SK-N-SH (cell line): Measurements from ENCODE around the gene TGOLN2. TPM values are rescaled to one million over a fixed set of nuclear protein-coding genes. Genes with fewer than 3 reads are reported as not detected.

Source experiments
- CTCF ChIA-PET: fragments of 300-600, 350-600 bp; formaldehyde crosslinking; extraction: SDS; loops from one replicate; lab custom pipeline; 2021; lab: Yijun Ruan, JAX
- POLR2A ChIA-PET: fragments of 350-600 bp; sonication (Branson Sonifier 250); formaldehyde crosslinking; extraction: SDS; loops from one replicate; lab custom pipeline; 2020; ENCODE audit warnings: antibody characterized with exemption, inconsistent platforms; lab: Yijun Ruan, JAX
- DNase-seq: peaks from one replicate; pipeline ENCODE4 v3.0.0; 2012
- H2AFZ ChIP-seq: fragments of 200-600 bp; sonication (generic); 2 replicates; pipeline ENCODE4 v1.8.1; 2016; ENCODE audit warnings: antibody characterized with exemption, mild to moderate bottlenecking, low read depth
- H3F3A ChIP-seq: fragments of 200-600 bp; sonication (generic); replicated peaks from 2 replicates; pipeline ENCODE3; 2016; ENCODE audit warnings: antibody characterized with exemption, mild to moderate bottlenecking; ENCODE audit not compliant: insufficient read depth
- H3K27ac ChIP-seq, 2 experiments: fragments of 200-500 bp in 1 of 2; fragments of 200-600 bp in 1 of 2; sonication (Bioruptor generic) in 1 of 2; sonication (generic), shearing (Covaris generic) in 1 of 2; 2 replicates each; pipeline versions ENCODE4 v1.5.1 to v1.6.1; 2014 to 2016; ENCODE audit warnings: low read depth in 2 of 2, inconsistent platforms in 1 of 2, low read length in 1 of 2, mild to moderate bottlenecking in 1 of 2, mixed read lengths in 1 of 2
- H3K27me3 ChIP-seq: fragments of 200-600 bp; sonication (generic), shearing (Covaris generic); 2 replicates; pipeline ENCODE4 v1.6.1; 2016; ENCODE audit warnings: mixed run types; ENCODE audit not compliant: insufficient read depth
- H3K36me3 ChIP-seq, 2 experiments: fragments of 200-500 bp in 1 of 2; fragments of 200-600 bp in 1 of 2; sonication (Bioruptor generic) in 1 of 2; sonication (generic) in 1 of 2; replicated peaks in 1 of 2; 2 replicates each; pipeline versions ENCODE3 to v1.5.1; 2014 to 2016; ENCODE audit warnings: low read length in 1 of 2, mild to moderate bottlenecking in 1 of 2; ENCODE audit not compliant: insufficient read depth in 2 of 2, control insufficient read depth in 1 of 2
- H3K4me1 ChIP-seq, 2 experiments: fragments of 200-500 bp in 1 of 2; fragments of 200-600 bp in 1 of 2; sonication (Bioruptor generic) in 1 of 2; sonication (generic), shearing (Covaris generic) in 1 of 2; 2 replicates each; pipeline versions ENCODE4 v1.5.1 to v1.6.1; 2014 to 2016; ENCODE audit warnings: low read depth in 1 of 2, low read length in 1 of 2, mixed run types in 1 of 2; ENCODE audit not compliant: insufficient read depth in 2 of 2, control insufficient read depth in 1 of 2
- H3K4me2 ChIP-seq: fragments of 200-600 bp; sonication (generic), shearing (Covaris generic); 2 replicates; pipeline ENCODE4 v1.6.1; 2017; ENCODE audit warnings: mixed run types
- H3K4me3 ChIP-seq, 2 experiments: fragments of 200-500 bp in 1 of 2; fragments of 200-600 bp in 1 of 2; sonication (Bioruptor generic) in 1 of 2; sonication (generic), shearing (Covaris generic) in 1 of 2; 2 replicates each; pipeline versions ENCODE4 v1.5.1 to v1.8.1; 2014 to 2016; ENCODE audit warnings: low read depth in 2 of 2, inconsistent platforms in 1 of 2, low read length in 1 of 2, mild to moderate bottlenecking in 1 of 2, mixed read lengths in 1 of 2, moderate library complexity in 1 of 2
- H3K79me2 ChIP-seq: fragments of 200-600 bp; sonication (generic); 2 replicates; pipeline ENCODE4 v1.8.1; 2017; ENCODE audit warnings: mild to moderate bottlenecking; ENCODE audit not compliant: insufficient read depth
- H3K9ac ChIP-seq: fragments of 200-600 bp; sonication (generic); 2 replicates; pipeline ENCODE4 v1.6.1; 2017; ENCODE audit warnings: mixed run types
- H3K9me2 ChIP-seq: fragments of 200-600 bp; sonication (generic); 2 replicates; pipeline ENCODE4 v1.6.1; 2017; ENCODE audit warnings: mixed run types
- H3K9me3 ChIP-seq: fragments of 200-600 bp; sonication (generic); 2 replicates; pipeline ENCODE4 v1.6.1; 2017; ENCODE audit warnings: mixed run types, mild to moderate bottlenecking, moderate library complexity
- H4K20me1 ChIP-seq: fragments of 200-600 bp; sonication (generic); 2 replicates; pipeline ENCODE4 v1.6.1; 2017; ENCODE audit warnings: mild to moderate bottlenecking, mixed run types; ENCODE audit not compliant: insufficient read depth
- EP300 ChIP-seq, 2 experiments: IDR thresholded peaks; 2 replicates each; pipeline versions ENCODE4 v1.4.0 to v1.6.1; 2012; ENCODE audit warnings: borderline replicate concordance in 1 of 2, low read depth in 1 of 2, low read length in 1 of 2
- FOSL2 ChIP-seq: IDR thresholded peaks from 2 replicates; pipeline ENCODE4 v1.4.0; 2012; ENCODE audit warnings: low read depth, mild to moderate bottlenecking, moderate library complexity, borderline replicate concordance
- FOXM1 ChIP-seq: IDR thresholded peaks from 2 replicates; pipeline ENCODE4 v1.4.0; 2012; ENCODE audit warnings: low read depth, mild to moderate bottlenecking
- GABPA ChIP-seq: IDR thresholded peaks from 2 replicates; pipeline ENCODE4 v1.4.0; 2012; ENCODE audit warnings: low read depth, mild to moderate bottlenecking
- JUND ChIP-seq: IDR thresholded peaks from 2 replicates; pipeline ENCODE4 v1.4.0; 2012
- MXI1 ChIP-seq: IDR thresholded peaks from 2 replicates; pipeline ENCODE4 v1.6.1; 2012; ENCODE audit warnings: mild to moderate bottlenecking, low read depth, low read length, improper control_type of control experiment
- NFIC ChIP-seq: IDR thresholded peaks from 2 replicates; pipeline ENCODE4 v1.4.0; 2012; ENCODE audit warnings: borderline replicate concordance
- NRF1 ChIP-seq: IDR thresholded peaks from 2 replicates; pipeline ENCODE4 v1.6.1; 2012; ENCODE audit warnings: low read depth, mild to moderate bottlenecking, low read length
- POLR2AphosphoS5 ChIP-seq: IDR thresholded peaks from 2 replicates; pipeline ENCODE4 v1.6.1; 2012; ENCODE audit warnings: low read depth, low read length
- RAD21 ChIP-seq: IDR thresholded peaks from 2 replicates; pipeline ENCODE4 v1.6.1; 2012; ENCODE audit warnings: mild to moderate bottlenecking, low read length
- SIN3A ChIP-seq: IDR thresholded peaks from 2 replicates; pipeline ENCODE4 v1.6.1; 2012; ENCODE audit warnings: low read depth, mild to moderate bottlenecking, low read length, moderate library complexity, borderline replicate concordance
- SMC3 ChIP-seq: IDR thresholded peaks from 2 replicates; pipeline ENCODE4 v1.6.1; 2012; ENCODE audit warnings: low read depth, low read length, improper control_type of control experiment
- WGBS: methylation state at CpG from one replicate; pipeline ENCODE4 v1.1.6; 2017; ENCODE audit warnings: low lambda C conversion rate; 5-methylcytosine and 5-hydroxymethylcytosine counted together
- polyA plus RNA-seq, 3 experiments: library from polyadenylated mRNA; depleted of rRNA; stranded (reverse); fragments of >200 nt; gene quantifications; 2 replicates each; pipeline ENCODE4 v1.2.3, GENCODE V29; 2012
- TF ChIP-seq, protein P1 (sequence below): fragments of 200-600 bp; sonication (generic); IDR thresholded peaks from 2 replicates; pipeline ENCODE4 v1.6.1; 2017; ENCODE audit warnings: antibody characterized with exemption, mild to moderate bottlenecking, moderate library complexity
- TF ChIP-seq, protein P2 (sequence below): IDR thresholded peaks from 2 replicates; pipeline ENCODE4 v1.4.0; 2012; ENCODE audit warnings: low read depth, borderline replicate concordance
- TF ChIP-seq, protein P3 (sequence below): fragments of 150-350 bp; IDR thresholded peaks from 2 replicates; pipeline ENCODE4 v1.6.1; 2017; ENCODE audit warnings: antibody characterized with exemption, low read length, low read depth, borderline replicate concordance
- TF ChIP-seq, protein P4 (sequence below): IDR thresholded peaks from 2 replicates; pipeline ENCODE4; 2012
- TF ChIP-seq, protein P5 (sequence below): IDR thresholded peaks from 2 replicates; pipeline ENCODE4 v1.4.0; 2012; ENCODE audit warnings: low read depth
- TF ChIP-seq, protein P6 (sequence below): IDR thresholded peaks from 2 replicates; pipeline ENCODE4 v1.6.1; 2012; ENCODE audit warnings: mild to moderate bottlenecking, low read depth, low read length, moderate library complexity

Gene TGOLN2
- polyA plus RNA-seq, 1 of the 3 experiments (the other 2 are of a cell fraction) = 138 TPM

GRCh38 chr2:85357736-85358135 is 29.9 kb upstream of the TGOLN2 start:
- Histone ChIP-seq H4K20me1 (no peaks in the 10 kb centered on the region), H3K27ac (no peak overlapping the region), H3K36me3 (peaks cover 18 to 24% of the 10 kb centered on the region in 2 experiments), H3K4me1 (peaks cover 5 to 10% of the 10 kb centered on the region in 2 experiments; a peak in 2 of 4 replicates), H3K27me3 (no peaks in the 10 kb centered on the region), H3F3A (no peaks in the 10 kb centered on the region), H2AFZ (no peak overlapping the region), H3K9me3 (no peaks in the 10 kb centered on the region), H3K9me2 (no peaks in the 10 kb centered on the region), H3K79me2 (peaks cover 53% of the 10 kb centered on the region), H3K4me3 (no peak overlapping the region), H3K9ac (no peak overlapping the region), H3K4me2 (no peak overlapping the region)
- TF ChIP-seq, protein P1, sequence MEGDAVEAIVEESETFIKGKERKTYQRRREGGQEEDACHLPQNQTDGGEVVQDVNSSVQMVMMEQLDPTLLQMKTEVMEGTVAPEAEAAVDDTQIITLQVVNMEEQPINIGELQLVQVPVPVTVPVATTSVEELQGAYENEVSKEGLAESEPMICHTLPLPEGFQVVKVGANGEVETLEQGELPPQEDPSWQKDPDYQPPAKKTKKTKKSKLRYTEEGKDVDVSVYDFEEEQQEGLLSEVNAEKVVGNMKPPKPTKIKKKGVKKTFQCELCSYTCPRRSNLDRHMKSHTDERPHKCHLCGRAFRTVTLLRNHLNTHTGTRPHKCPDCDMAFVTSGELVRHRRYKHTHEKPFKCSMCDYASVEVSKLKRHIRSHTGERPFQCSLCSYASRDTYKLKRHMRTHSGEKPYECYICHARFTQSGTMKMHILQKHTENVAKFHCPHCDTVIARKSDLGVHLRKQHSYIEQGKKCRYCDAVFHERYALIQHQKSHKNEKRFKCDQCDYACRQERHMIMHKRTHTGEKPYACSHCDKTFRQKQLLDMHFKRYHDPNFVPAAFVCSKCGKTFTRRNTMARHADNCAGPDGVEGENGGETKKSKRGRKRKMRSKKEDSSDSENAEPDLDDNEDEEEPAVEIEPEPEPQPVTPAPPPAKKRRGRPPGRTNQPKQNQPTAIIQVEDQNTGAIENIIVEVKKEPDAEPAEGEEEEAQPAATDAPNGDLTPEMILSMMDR = no peak
- TF ChIP-seq EP300 (IDR thresholded peaks at IDR 0.05; ENCODE audit: borderline replicate concordance in 1 of 2, low read depth in 1 of 2, low read length in 1 of 2) (no peak), POLR2AphosphoS5 (no peak), NRF1 (no peak), SIN3A (no peak), FOSL2 (no peak), JUND (no peak), NFIC (no peak), FOXM1 (no peak), MXI1 (no peak), GABPA (no peak), SMC3 (no peak), RAD21 (no peak)
- TF ChIP-seq, protein P2, sequence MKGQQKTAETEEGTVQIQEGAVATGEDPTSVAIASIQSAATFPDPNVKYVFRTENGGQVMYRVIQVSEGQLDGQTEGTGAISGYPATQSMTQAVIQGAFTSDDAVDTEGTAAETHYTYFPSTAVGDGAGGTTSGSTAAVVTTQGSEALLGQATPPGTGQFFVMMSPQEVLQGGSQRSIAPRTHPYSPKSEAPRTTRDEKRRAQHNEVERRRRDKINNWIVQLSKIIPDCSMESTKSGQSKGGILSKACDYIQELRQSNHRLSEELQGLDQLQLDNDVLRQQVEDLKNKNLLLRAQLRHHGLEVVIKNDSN = no peak
- TF ChIP-seq, protein P3, sequence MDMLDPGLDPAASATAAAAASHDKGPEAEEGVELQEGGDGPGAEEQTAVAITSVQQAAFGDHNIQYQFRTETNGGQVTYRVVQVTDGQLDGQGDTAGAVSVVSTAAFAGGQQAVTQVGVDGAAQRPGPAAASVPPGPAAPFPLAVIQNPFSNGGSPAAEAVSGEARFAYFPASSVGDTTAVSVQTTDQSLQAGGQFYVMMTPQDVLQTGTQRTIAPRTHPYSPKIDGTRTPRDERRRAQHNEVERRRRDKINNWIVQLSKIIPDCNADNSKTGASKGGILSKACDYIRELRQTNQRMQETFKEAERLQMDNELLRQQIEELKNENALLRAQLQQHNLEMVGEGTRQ = no peak
- TF ChIP-seq, protein P4, sequence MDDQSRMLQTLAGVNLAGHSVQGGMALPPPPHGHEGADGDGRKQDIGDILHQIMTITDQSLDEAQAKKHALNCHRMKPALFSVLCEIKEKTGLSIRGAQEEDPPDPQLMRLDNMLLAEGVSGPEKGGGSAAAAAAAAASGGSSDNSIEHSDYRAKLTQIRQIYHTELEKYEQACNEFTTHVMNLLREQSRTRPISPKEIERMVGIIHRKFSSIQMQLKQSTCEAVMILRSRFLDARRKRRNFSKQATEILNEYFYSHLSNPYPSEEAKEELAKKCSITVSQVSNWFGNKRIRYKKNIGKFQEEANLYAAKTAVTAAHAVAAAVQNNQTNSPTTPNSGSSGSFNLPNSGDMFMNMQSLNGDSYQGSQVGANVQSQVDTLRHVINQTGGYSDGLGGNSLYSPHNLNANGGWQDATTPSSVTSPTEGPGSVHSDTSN = no peak
- TF ChIP-seq, protein P5, sequence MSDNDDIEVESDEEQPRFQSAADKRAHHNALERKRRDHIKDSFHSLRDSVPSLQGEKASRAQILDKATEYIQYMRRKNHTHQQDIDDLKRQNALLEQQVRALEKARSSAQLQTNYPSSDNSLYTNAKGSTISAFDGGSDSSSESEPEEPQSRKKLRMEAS = no peak
- TF ChIP-seq, protein P6, sequence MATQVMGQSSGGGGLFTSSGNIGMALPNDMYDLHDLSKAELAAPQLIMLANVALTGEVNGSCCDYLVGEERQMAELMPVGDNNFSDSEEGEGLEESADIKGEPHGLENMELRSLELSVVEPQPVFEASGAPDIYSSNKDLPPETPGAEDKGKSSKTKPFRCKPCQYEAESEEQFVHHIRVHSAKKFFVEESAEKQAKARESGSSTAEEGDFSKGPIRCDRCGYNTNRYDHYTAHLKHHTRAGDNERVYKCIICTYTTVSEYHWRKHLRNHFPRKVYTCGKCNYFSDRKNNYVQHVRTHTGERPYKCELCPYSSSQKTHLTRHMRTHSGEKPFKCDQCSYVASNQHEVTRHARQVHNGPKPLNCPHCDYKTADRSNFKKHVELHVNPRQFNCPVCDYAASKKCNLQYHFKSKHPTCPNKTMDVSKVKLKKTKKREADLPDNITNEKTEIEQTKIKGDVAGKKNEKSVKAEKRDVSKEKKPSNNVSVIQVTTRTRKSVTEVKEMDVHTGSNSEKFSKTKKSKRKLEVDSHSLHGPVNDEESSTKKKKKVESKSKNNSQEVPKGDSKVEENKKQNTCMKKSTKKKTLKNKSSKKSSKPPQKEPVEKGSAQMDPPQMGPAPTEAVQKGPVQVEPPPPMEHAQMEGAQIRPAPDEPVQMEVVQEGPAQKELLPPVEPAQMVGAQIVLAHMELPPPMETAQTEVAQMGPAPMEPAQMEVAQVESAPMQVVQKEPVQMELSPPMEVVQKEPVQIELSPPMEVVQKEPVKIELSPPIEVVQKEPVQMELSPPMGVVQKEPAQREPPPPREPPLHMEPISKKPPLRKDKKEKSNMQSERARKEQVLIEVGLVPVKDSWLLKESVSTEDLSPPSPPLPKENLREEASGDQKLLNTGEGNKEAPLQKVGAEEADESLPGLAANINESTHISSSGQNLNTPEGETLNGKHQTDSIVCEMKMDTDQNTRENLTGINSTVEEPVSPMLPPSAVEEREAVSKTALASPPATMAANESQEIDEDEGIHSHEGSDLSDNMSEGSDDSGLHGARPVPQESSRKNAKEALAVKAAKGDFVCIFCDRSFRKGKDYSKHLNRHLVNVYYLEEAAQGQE = no peak
- ChIA-PET POLR2A (no interaction called here), CTCF (interaction anchor here (1.2 to 1.4 kb wide), 2 partner anchors 16 to 194 kb away, joined by 4 read pairs; no protein-coding TSS in a partner anchor)
- no peak for DNase-seq
- WGBS = 83% methylated on average over 3 of the region's 3 CpGs
